Hepatocyte (in vitro differentiated cells): ENCODE data around the gene PTX4. TPM values are rescaled to one million over a fixed set of nuclear protein-coding genes. Genes with fewer than 3 reads are reported as not detected.

Experiments
- DNase-seq: peaks from one replicate; pipeline ENCODE4 v3.0.0-alpha.2; 2016; ENCODE audit warnings: low spot score
- H2AFZ ChIP-seq: fragments of 200-600 bp; sonication (generic); 2 replicates; pipeline ENCODE4 v1.6.0; 2016; ENCODE audit warnings: antibody characterized with exemption, mild to moderate bottlenecking
- H3K27ac ChIP-seq: fragments of 200-600 bp; sonication (generic); 2 replicates; pipeline ENCODE4 v1.5.1; 2016; ENCODE audit warnings: mild to moderate bottlenecking
- H3K27me3 ChIP-seq: fragments of 200-600 bp; sonication (generic); 2 replicates; pipeline ENCODE4 v1.6.1; 2016
- H3K36me3 ChIP-seq: fragments of 200-600 bp; sonication (generic); replicated peaks from 2 replicates; pipeline ENCODE4 v1.5.1; 2016; ENCODE audit warnings: low read depth; ENCODE audit not compliant: insufficient read depth
- H3K4me1 ChIP-seq: fragments of 200-600 bp; sonication (generic); 2 replicates; pipeline ENCODE4 v1.5.1; 2016; ENCODE audit warnings: mild to moderate bottlenecking, moderate library complexity; ENCODE audit not compliant: insufficient read depth
- H3K4me2 ChIP-seq: fragments of 200-600 bp; sonication (generic); 2 replicates; pipeline ENCODE4 v1.6.0; 2016
- H3K4me3 ChIP-seq: fragments of 200-600 bp; sonication (generic); 2 replicates; pipeline ENCODE4 v1.5.1; 2016; ENCODE audit warnings: mild to moderate bottlenecking
- H3K79me2 ChIP-seq: fragments of 200-600 bp; sonication (generic); 2 replicates; pipeline ENCODE4 v1.6.0; 2017; ENCODE audit warnings: mild to moderate bottlenecking
- H3K9me2 ChIP-seq: fragments of 200-600 bp; sonication (generic); replicated peaks from 2 replicates; pipeline ENCODE4 v1.6.0; 2017; ENCODE audit warnings: mild to moderate bottlenecking; ENCODE audit not compliant: insufficient read depth
- H3K9me3 ChIP-seq: fragments of 200-600 bp; sonication (generic); 2 replicates; pipeline ENCODE4 v1.5.1; 2016; ENCODE audit warnings: low read depth, mild to moderate bottlenecking
- H4K20me1 ChIP-seq: fragments of 200-600 bp; sonication (generic); 2 replicates; pipeline ENCODE4 v1.6.0; 2016; ENCODE audit warnings: mild to moderate bottlenecking; ENCODE audit not compliant: insufficient read depth, poor library complexity, severe bottlenecking
- CTCF ChIP-seq: fragments of 200-600 bp; sonication (generic); IDR thresholded peaks from 2 replicates; pipeline ENCODE4 v1.5.1; 2016; ENCODE audit warnings: antibody characterized with exemption, mild to moderate bottlenecking; ENCODE audit not compliant: poor library complexity
- EZH2 ChIP-seq: fragments of 200-600 bp; sonication (generic); IDR thresholded peaks from 2 replicates; pipeline ENCODE4 v1.6.1; 2016; ENCODE audit warnings: antibody characterized with exemption, mild to moderate bottlenecking, borderline replicate concordance
- EZH2phosphoT487 ChIP-seq: fragments of 200-600 bp; sonication (generic); IDR thresholded peaks from one replicate; pipeline ENCODE4 v1.6.1; 2018; ENCODE audit warnings: antibody characterized with exemption, mild to moderate bottlenecking, low read depth, moderate library complexity; ENCODE audit not compliant: unreplicated experiment, severe bottlenecking
- WGBS: methylation state at CpG from one replicate; pipeline ENCODE4 v1.1.6; 2016; ENCODE audit warnings: low lambda C conversion rate; ENCODE audit errors: missing lambda C conversion rate; 5-methylcytosine and 5-hydroxymethylcytosine counted together
- polyA plus RNA-seq: library from polyadenylated mRNA; unstranded; fragments of >200 nt; fragmentation: Nextera tagmentation; extraction: Ambion mirVana; gene quantifications from 2 replicates; pipeline ENCODE4 v1.2.1, GENCODE V29; 2016
- total RNA-seq: library from RNA; depleted of rRNA; stranded (reverse); fragments of >200 nt; gene quantifications from 2 replicates; pipeline ENCODE4 v1.2.3, GENCODE V29; 2014

Gene PTX4
- total and polyA plus RNA-seq, 2 experiments from 2014 or later = not detected

GRCh38 chr16:1526608-1527555 lies 38.1 kb upstream of the PTX4 start:
- Histone ChIP-seq H3K27ac (no peak overlapping the region), H3K36me3 (no peaks in the 10 kb centered on the region), H3K4me3 (no peak overlapping the region), H3K9me3 (no peaks in the 10 kb centered on the region), H3K4me2 (no peak overlapping the region), H3K9me2 (no peaks in the 10 kb centered on the region), H4K20me1 (no peaks in the 10 kb centered on the region), H3K27me3 (no peaks in the 10 kb centered on the region), H3K79me2 (no peaks in the 10 kb centered on the region), H2AFZ (no peak overlapping the region), H3K4me1 (peaks cover 19% of the 10 kb centered on the region)
- DNase-seq = no peak
- TF ChIP-seq CTCF (no peak), EZH2 (no peak), EZH2phosphoT487 (no peak)
- WGBS = 92% methylated on average over 38 of the region's 38 CpGs

GRCh38 chr16:1525871-1526607 lies 37.3 kb upstream of the PTX4 start:
- Histone ChIP-seq H3K9me2 (no peaks in the 10 kb centered on the region), H3K27ac (no peak overlapping the region), H3K9me3 (no peaks in the 10 kb centered on the region), H4K20me1 (no peaks in the 10 kb centered on the region), H3K4me1 (peaks cover 13% of the 10 kb centered on the region), H3K79me2 (no peaks in the 10 kb centered on the region), H3K4me2 (no peak overlapping the region), H3K4me3 (no peak overlapping the region), H2AFZ (no peak overlapping the region), H3K36me3 (no peaks in the 10 kb centered on the region), H3K27me3 (no peaks in the 10 kb centered on the region)
- no peak for DNase-seq
- 96% methylated on average over 28 of the region's 44 CpGs for WGBS
- TF ChIP-seq EZH2 (no peak), EZH2phosphoT487 (no peak), CTCF (no peak)

- no peak overlapping the region for H2AFZ ChIP-seq
- WGBS = 92% methylated on average over 19 of the region's 26 CpGs
- H3K27ac ChIP-seq = no peak overlapping the region
Observed at GRCh38 chr16:1524366-1524765, 35.6 kb upstream of the PTX4 start.

More at GRCh38 chr16:1524366-1524765, 35.6 kb upstream of the PTX4 start:
- DNase-seq = no peak
- Histone ChIP-seq H3K4me3 (no peak overlapping the region), H4K20me1 (no peaks in the 10 kb centered on the region), H3K9me3 (no peaks in the 10 kb centered on the region), H3K79me2 (no peaks in the 10 kb centered on the region), H3K36me3 (no peaks in the 10 kb centered on the region), H3K4me2 (no peak overlapping the region), H3K4me1 (no peaks in the 10 kb centered on the region), H3K9me2 (no peaks in the 10 kb centered on the region), H3K27me3 (no peaks in the 10 kb centered on the region)
- no peak for TF ChIP-seq CTCF
- TF ChIP-seq EZH2 = no peak
- no peak for TF ChIP-seq EZH2phosphoT487
